ENCODE measurements around the gene TSACC.

Gene TSACC

GRCh38 chr1:156295391-156295947 lies 42.9 kb upstream of the TSACC start, which contains the start of gene GLMP:
Gene GLMP (minus strand): TSS chr1:156295679. CDS start chr1:156295645, 34 bp downstream.
- peak within 1 kb of the TSS; percentile 73 to 78 for H3K4me3 ChIP-seq (ENCODE audit: low read depth in 1 of 2, low read length in 1 of 2)
- no peaks in the 10 kb centered on the region for H3K9me3 ChIP-seq
- TF ChIP-seq CTCF (IDR thresholded peaks at IDR 0.05): no peak
- peaks cover 27 to 33% of the 10 kb centered on the region in 2 experiments for H3K4me1 ChIP-seq (ENCODE audit: control insufficient read depth in 1 of 2, insufficient read depth in 1 of 2, low read depth in 1 of 2, low read length in 1 of 2)
- H3K27ac ChIP-seq: peak within 1 kb of the TSS; percentile 64
- peaks cover 31% of the 10 kb centered on the region for H3K36me3 ChIP-seq
- H3K27me3 ChIP-seq: no peaks in the 10 kb centered on the region

DNA sequence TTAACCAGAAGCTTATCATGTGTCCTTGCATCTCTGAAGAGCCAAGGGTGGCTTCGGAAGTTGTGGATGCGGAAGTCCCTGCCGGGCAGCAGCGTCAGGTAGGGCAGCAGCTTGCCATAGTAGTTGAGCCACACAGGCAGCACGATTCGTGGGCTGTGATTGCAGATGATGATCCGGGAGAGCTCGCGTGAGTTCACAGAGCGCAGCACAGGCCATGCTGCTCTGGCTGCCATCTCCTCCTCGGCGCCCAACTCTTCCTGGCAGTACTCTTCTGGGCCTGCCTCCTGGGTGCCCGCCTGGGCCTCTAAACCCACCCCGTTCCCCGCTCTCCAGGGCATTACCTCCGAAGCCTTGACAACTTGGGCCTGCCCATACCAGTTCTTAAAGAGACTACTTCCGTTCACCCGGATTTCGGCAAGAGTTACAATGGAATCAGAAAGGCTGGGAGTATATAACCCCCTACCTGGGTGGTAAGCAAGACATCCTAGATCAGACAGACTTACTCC lies 39.4 kb upstream of the TSACC start, which contains the start of gene VHLL:
VHLL (minus strand) TSS at position 456 of the 506 bp plus-strand sequence; CDS start at position 338, 118 bp downstream.
- Histone ChIP-seq H3K27me3 (no peaks in the 10 kb centered on the region), H3K36me3 (peaks cover 3% of the 10 kb centered on the region), H3K4me1 (ENCODE audit: control insufficient read depth in 1 of 2, insufficient read depth in 1 of 2, low read depth in 1 of 2, low read length in 1 of 2) (peaks cover 15 to 20% of the 10 kb centered on the region in 2 experiments), H3K4me3 (ENCODE audit: low read depth in 1 of 2, low read length in 1 of 2) (no peak within 1 kb of the TSS), H3K27ac (no peak within 1 kb of the TSS), H3K9me3 (no peaks in the 10 kb centered on the region)
- TF ChIP-seq CTCF (IDR thresholded peaks at IDR 0.05): no peak

DNA sequence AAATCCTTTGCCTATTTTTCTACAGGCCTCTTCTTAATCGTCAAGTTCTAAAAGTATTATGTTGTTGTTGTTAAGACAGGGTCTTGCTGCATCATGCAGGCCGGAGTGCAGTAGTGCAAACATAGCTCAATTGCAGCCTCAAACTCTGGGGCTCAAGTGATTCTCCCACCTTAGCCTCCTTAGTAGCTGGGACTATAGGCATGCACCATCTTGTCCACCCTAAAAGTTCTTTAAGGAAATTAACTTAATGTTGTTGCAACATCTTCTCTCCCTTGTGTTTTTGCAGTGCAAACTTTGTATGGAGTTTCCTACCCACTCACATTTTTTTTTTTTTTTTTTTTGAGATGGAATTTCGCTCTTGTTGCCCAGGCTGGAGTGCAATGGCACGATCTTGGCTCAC lies 35.1 kb upstream of the TSACC start:
- no peaks in the 10 kb centered on the region for H3K27me3 ChIP-seq
- no peak overlapping the region for H3K27ac ChIP-seq
- peaks cover 0 to 5% of the 10 kb centered on the region in 2 experiments for H3K4me1 ChIP-seq (ENCODE audit: control insufficient read depth in 1 of 2, insufficient read depth in 1 of 2, low read depth in 1 of 2, low read length in 1 of 2)
- H3K4me3 ChIP-seq (ENCODE audit: low read depth in 1 of 2, low read length in 1 of 2): no peak overlapping the region
- peaks cover 15% of the 10 kb centered on the region for H3K36me3 ChIP-seq
- no peaks in the 10 kb centered on the region for H3K9me3 ChIP-seq
- no peak for TF ChIP-seq CTCF (IDR thresholded peaks at IDR 0.05)

DNA sequence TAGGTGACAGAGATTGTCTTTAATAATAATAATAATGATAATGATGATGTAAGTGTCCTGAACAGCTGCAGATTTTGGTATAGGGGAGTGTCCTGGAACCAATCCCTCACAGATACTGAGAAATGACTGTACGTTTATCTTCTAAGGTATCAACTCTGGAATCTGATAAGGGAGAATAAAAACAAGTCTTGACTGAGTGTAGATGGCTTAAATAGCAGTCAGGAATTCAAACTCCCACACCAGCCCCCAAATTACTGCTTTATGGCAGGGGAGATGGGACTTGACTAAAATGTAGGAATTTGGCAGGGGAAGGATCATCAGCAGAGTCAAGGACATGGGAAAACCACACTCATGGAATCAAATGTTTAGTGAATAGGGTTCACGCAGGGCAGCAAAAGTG lies 33.1 kb upstream of the TSACC start:
- TF ChIP-seq CTCF (IDR thresholded peaks at IDR 0.05): no peak
- peaks cover 35% of the 10 kb centered on the region for H3K36me3 ChIP-seq
- no peaks in the 10 kb centered on the region for H3K9me3 ChIP-seq
- H3K27ac ChIP-seq: no peak overlapping the region
- H3K4me1 ChIP-seq (ENCODE audit: control insufficient read depth in 1 of 2, insufficient read depth in 1 of 2, low read depth in 1 of 2, low read length in 1 of 2): peaks cover 0 to 5% of the 10 kb centered on the region in 2 experiments
- H3K4me3 ChIP-seq (ENCODE audit: low read depth in 1 of 2, low read length in 1 of 2): no peak overlapping the region
- H3K27me3 ChIP-seq: no peaks in the 10 kb centered on the region

DNA sequence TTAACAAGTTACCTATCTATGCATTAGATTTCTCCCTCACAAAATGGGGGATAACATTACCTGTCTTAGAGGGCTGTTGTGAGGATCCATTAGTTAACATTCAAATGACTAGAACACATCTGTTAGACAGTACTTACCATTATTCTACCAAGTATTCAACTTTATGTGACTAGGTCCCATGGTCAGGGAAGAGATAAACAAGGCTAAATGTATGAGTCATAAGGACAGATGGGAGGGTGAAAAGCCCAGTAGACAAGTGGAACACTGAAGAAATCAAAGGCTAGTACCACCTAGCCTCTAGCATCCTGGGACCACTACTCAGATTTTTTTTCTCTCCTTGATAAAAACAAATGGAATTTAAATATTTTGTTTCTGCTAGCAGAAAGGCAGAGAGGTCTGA lies 30.2 kb upstream of the TSACC start:
- TF ChIP-seq CTCF (IDR thresholded peaks at IDR 0.05): no peak
- Histone ChIP-seq H3K36me3 (peaks cover 54% of the 10 kb centered on the region), H3K9me3 (no peaks in the 10 kb centered on the region), H3K27me3 (no peaks in the 10 kb centered on the region), H3K4me3 (ENCODE audit: low read depth in 1 of 2, low read length in 1 of 2) (no peak overlapping the region), H3K27ac (no peak overlapping the region), H3K4me1 (ENCODE audit: control insufficient read depth in 1 of 2, insufficient read depth in 1 of 2, low read depth in 1 of 2, low read length in 1 of 2) (peaks cover 5 to 6% of the 10 kb centered on the region in 2 experiments)
